HCT116 (cell line): ENCODE measurements around the gene SH3BP1. TPM values are rescaled to one million over a fixed set of nuclear protein-coding genes. Genes with fewer than 3 reads are reported as not detected.

ENCODE experiments used
- ATAC-seq: fragments of 200-7000 bp; cut with Tn5 transposase; 2 replicates; pipeline ENCODE4 v1.9.1; 2020; ENCODE audit warnings: mild to moderate bottlenecking, moderate library complexity
- BruUV-seq: library from RNA; stranded (reverse); fragments of 400-500 nt; replicated peaks from 2 replicates; lab custom pipeline; 2021; lab: Mats Ljungman, UMichigan
- CTCF ChIA-PET: fragments of 300-600 bp; sonication (Branson Sonifier 250); formaldehyde crosslinking; loops from one replicate; lab custom pipeline; 2021; ENCODE audit warnings: antibody characterized with exemption; lab: Charles Lee
- POLR2A ChIA-PET: fragments of 300-600, 350-600 bp; sonication (Branson Sonifier 250); formaldehyde crosslinking; loops from one replicate; lab custom pipeline; 2021; ENCODE audit warnings: antibody characterized with exemption; lab: Charles Lee
- RAD21 ChIA-PET, 2 experiments: fragments of 300-600 bp; sonication (Branson Sonifier 250); formaldehyde crosslinking; loops; one replicate each; lab custom pipeline; 2023; ENCODE audit warnings: low total read pairs in 2 of 2; ENCODE audit not compliant: uncharacterized antibody in 2 of 2, unreplicated experiment in 2 of 2, low non-redundant PET in 1 of 2; lab: Charles Lee
- DNase-seq: peaks from one replicate; pipeline ENCODE4 v3.0.0-alpha.2; 2010; ENCODE audit warnings: low read depth, low spot score
- H2AFZ ChIP-seq: fragments of 200-600 bp; shearing (Covaris generic), sonication (generic); 2 replicates; pipeline ENCODE4 v1.6.1; 2017; ENCODE audit warnings: low read depth, mixed run types, mixed read lengths, antibody characterized with exemption, low read length; ENCODE audit not compliant: poor library complexity, severe bottlenecking
- H3K27ac ChIP-seq: 2 replicates; pipeline ENCODE4 v1.5.1; 2012; ENCODE audit warnings: low read depth, low read length
- H3K27me3 ChIP-seq: fragments of 200-600 bp; sonication (generic); 2 replicates; pipeline ENCODE4 v1.6.1; 2016; ENCODE audit warnings: mixed run types, low read length, mixed read lengths; ENCODE audit not compliant: insufficient read depth
- H3K36me3 ChIP-seq, 2 experiments: fragments of 200-500 bp in 1 of 2; fragments of 200-600 bp in 1 of 2; sonication (Bioruptor generic) in 1 of 2; sonication (generic) in 1 of 2; 2 replicates each; pipeline versions ENCODE4 v1.5.1 to v1.6.1; 2014 to 2016; ENCODE audit warnings: low read length in 2 of 2, inconsistent platforms in 1 of 2, mixed read lengths in 1 of 2, mixed run types in 1 of 2; ENCODE audit not compliant: insufficient read depth in 2 of 2, control insufficient read depth in 1 of 2
- H3K4me1 ChIP-seq, 2 experiments: fragments of 200-600 bp in 1 of 2; sonication (generic) in 1 of 2; 2 replicates each; pipeline versions ENCODE4 v1.5.1 to v1.6.1; 2012 to 2017; ENCODE audit warnings: low read length in 2 of 2, inconsistent platforms in 1 of 2, mild to moderate bottlenecking in 1 of 2, mixed read lengths in 1 of 2, mixed run types in 1 of 2, moderate library complexity in 1 of 2; ENCODE audit not compliant: insufficient read depth in 2 of 2, control insufficient read depth in 1 of 2
- H3K4me2 ChIP-seq: fragments of 200-600 bp; sonication (generic); 2 replicates; pipeline ENCODE4 v1.6.1; 2017; ENCODE audit warnings: mixed run types, low read length, mixed read lengths
- H3K4me3 ChIP-seq, 2 experiments: fragments of 200-600 bp in 1 of 2; sonication (generic) in 1 of 2; replicated peaks in 1 of 2; 2 replicates each; pipeline ENCODE4 v1.5.1; 2011 to 2016; ENCODE audit warnings: low read length in 2 of 2, control low read depth in 1 of 2, low read depth in 1 of 2, mild to moderate bottlenecking in 1 of 2, mixed read lengths in 1 of 2, mixed run types in 1 of 2
- H3K79me2 ChIP-seq: fragments of 200-600 bp; sonication (generic); 2 replicates; pipeline ENCODE4 v1.6.1; 2017; ENCODE audit warnings: mild to moderate bottlenecking, mixed run types, low read length, moderate library complexity, mixed read lengths; ENCODE audit not compliant: insufficient read depth
- H3K9ac ChIP-seq: fragments of 200-600 bp; sonication (generic); 2 replicates; pipeline ENCODE4 v1.6.1; 2016; ENCODE audit warnings: low read length, mixed read lengths
- H3K9me2 ChIP-seq: fragments of 200-600 bp; sonication (generic), shearing (Covaris generic); 2 replicates; pipeline ENCODE4 v1.6.1; 2017; ENCODE audit warnings: mixed run types, mild to moderate bottlenecking, moderate library complexity; ENCODE audit not compliant: insufficient read depth
- H3K9me3 ChIP-seq, 2 experiments: fragments of 200-500 bp in 1 of 2; fragments of 200-600 bp in 1 of 2; sonication (Bioruptor generic) in 1 of 2; sonication (generic) in 1 of 2; 2 replicates each; pipeline ENCODE4 v1.6.1; 2014 to 2017; ENCODE audit warnings: low read length in 2 of 2, mixed read lengths in 2 of 2, inconsistent platforms in 1 of 2, low read depth in 1 of 2, mild to moderate bottlenecking in 1 of 2, mixed run types in 1 of 2, moderate library complexity in 1 of 2; ENCODE audit not compliant: control insufficient read depth in 1 of 2, insufficient read depth in 1 of 2
- H4K20me1 ChIP-seq: fragments of 200-600 bp; sonication (generic), shearing (Covaris generic); 2 replicates; pipeline ENCODE4 v1.6.1; 2017; ENCODE audit warnings: mixed run types, mild to moderate bottlenecking, moderate library complexity; ENCODE audit not compliant: insufficient read depth
- ATF3 ChIP-seq: IDR thresholded peaks from 2 replicates; pipeline ENCODE4 v1.6.1; 2012
- CTCF ChIP-seq, 3 experiments: fragments of 200-600 bp in 1 of 3; sonication (generic) in 1 of 3; IDR thresholded peaks in 2 of 3; conservative IDR thresholded peaks in 1 of 3; 2 replicates each; pipeline ENCODE4 v1.5.1; 2012 to 2017; ENCODE audit warnings: low read depth in 2 of 3, low read length in 2 of 3, antibody characterized with exemption in 1 of 3, borderline replicate concordance in 1 of 3, control low read depth in 1 of 3, mild to moderate bottlenecking in 1 of 3, mixed read lengths in 1 of 3, mixed run types in 1 of 3, moderate library complexity in 1 of 3; ENCODE audit not compliant: insufficient read depth in 1 of 3
- EZH2 ChIP-seq: fragments of 200-600 bp; sonication (generic); IDR thresholded peaks from 2 replicates; pipeline ENCODE4 v1.6.1; 2017; ENCODE audit warnings: antibody characterized with exemption, mixed run types
- EZH2phosphoT487 ChIP-seq: fragments of 200-600 bp; IDR thresholded peaks from 2 replicates; pipeline ENCODE4 v1.6.1; 2018; ENCODE audit warnings: antibody characterized with exemption, borderline replicate concordance
- FOSL1 ChIP-seq: IDR thresholded peaks from 2 replicates; pipeline ENCODE4 v1.6.1; 2012; ENCODE audit warnings: low read depth
- JUND ChIP-seq: IDR thresholded peaks from 2 replicates; pipeline ENCODE4 v1.6.1; 2012
- MAX ChIP-seq: IDR thresholded peaks from 2 replicates; pipeline ENCODE4 v1.6.1; 2012
- POLR2A ChIP-seq: IDR thresholded peaks from 2 replicates; pipeline ENCODE4 v1.7.0; 2011; ENCODE audit warnings: borderline replicate concordance; ENCODE audit not compliant: insufficient read depth, insufficient read length; ENCODE audit errors: extremely low read depth
- RAD21 ChIP-seq: IDR thresholded peaks from 2 replicates; pipeline ENCODE4 v1.6.1; 2012; ENCODE audit warnings: low read depth, mild to moderate bottlenecking
- SIN3A ChIP-seq: IDR thresholded peaks from 2 replicates; pipeline ENCODE4 v1.6.1; 2012; ENCODE audit warnings: low read depth
- SRF ChIP-seq: IDR thresholded peaks from 2 replicates; pipeline ENCODE4 v1.6.1; 2012; ENCODE audit warnings: low read depth
- TCF7L2 ChIP-seq: IDR thresholded peaks from 2 replicates; pipeline ENCODE4 v1.7.0; 2011; ENCODE audit warnings: borderline replicate concordance, inconsistent platforms; ENCODE audit not compliant: insufficient read depth, insufficient read length; ENCODE audit errors: extremely low read depth
- ZBTB33 ChIP-seq: IDR thresholded peaks from 2 replicates; pipeline ENCODE4 v1.6.1; 2011; ENCODE audit warnings: mild to moderate bottlenecking, low read length, moderate library complexity; ENCODE audit not compliant: insufficient replicate concordance; ENCODE audit errors: extremely low read depth
- ZFX ChIP-seq: fragments of 450-650 bp; IDR thresholded peaks from 2 replicates; pipeline ENCODE4 v1.6.1; 2017
- intact Hi-C: fragments of 100-400 bp; cut with micrococcal nuclease; formaldehyde crosslinking; loops from 2 replicates; pipeline ENCODE4 v1.10.0; 2022
- total RNA-seq: library from RNA; stranded (reverse); gene quantifications from one replicate; pipeline ENCODE4 v1.2.1, GENCODE V29; 2021; ENCODE audit not compliant: unreplicated experiment

SH3BP1 gene
- total RNA-seq, 1 experiment from 2014 or later = 48.4 TPM

GRCh38 chr22:37659897-37660708, 20.6 kb downstream of the SH3BP1 start:
- Histone ChIP-seq H3K79me2 (peaks cover 54% of the 10 kb centered on the region), H3K27ac (no peak overlapping the region; the same call in 1 of the 2 replicates), H3K36me3 (peaks cover 2 to 11% of the 10 kb centered on the region in 2 experiments; a peak in 1 of 4 replicates), H2AFZ (no peak overlapping the region), H3K4me1 (peaks cover 11 to 30% of the 10 kb centered on the region in 2 experiments; a peak in 3 of 4 replicates), H3K4me2 (peak overlapping the region; percentile 97), H3K9ac (peak overlapping the region; percentile 88), H4K20me1 (no peaks in the 10 kb centered on the region), H3K9me3 (no peaks in the 10 kb centered on the region), H3K4me3 (peak overlapping the region; percentile 86 to 93), H3K9me2 (no peaks in the 10 kb centered on the region), H3K27me3 (no peaks in the 10 kb centered on the region)
- ChIA-PET RAD21 (no interaction called here), POLR2A (interaction anchor here (3.6 kb wide), 1 partner anchor 15 kb away, joined by 71 read pairs; the partner anchor contains the start of gene LGALS1), CTCF (interaction anchor here (2.2 kb wide), 1 partner anchor 22 kb away, joined by 11 read pairs; no protein-coding TSS in a partner anchor)
- ATAC-seq = no peak
- BruUV-seq = TSS peak; percentile 67
- intact Hi-C loops = no loop called here
- TF ChIP-seq JUND = no peak
- TF ChIP-seq FOSL1 = no peak
- DNase-seq = no peak

- no peaks in the 10 kb centered on the region for H4K20me1 ChIP-seq
- ChIA-PET CTCF (interaction anchor here (1.4 to 2.2 kb wide), 2 partner anchors 21 to 131 kb away, joined by 4 to 11 read pairs; no protein-coding TSS in a partner anchor), POLR2A (interaction anchor here (4.5 kb wide), 1 partner anchor 15 kb away, joined by 23 read pairs; the partner anchor contains the start of gene LGALS1), RAD21 (no interaction called here)
- intact Hi-C loops = no loop called here
- no peak overlapping the region for H3K4me3 ChIP-seq
- H3K4me1 ChIP-seq = peaks cover 11 to 30% of the 10 kb centered on the region in 2 experiments; a peak in 3 of 4 replicates
- H3K27me3 ChIP-seq = no peaks in the 10 kb centered on the region
- DNase-seq (no peak), ATAC-seq (no peak)
- H3K36me3 ChIP-seq = peaks cover 4 to 15% of the 10 kb centered on the region in 2 experiments; a peak in 1 of 4 replicates
- H3K9me3 ChIP-seq = no peaks in the 10 kb centered on the region
- H3K9me2 ChIP-seq = no peaks in the 10 kb centered on the region
- no peak overlapping the region; the same call in 1 of the 2 replicates for H3K27ac ChIP-seq
- H2AFZ ChIP-seq = no peak overlapping the region
- H3K9ac ChIP-seq = no peak overlapping the region
- peak overlapping the region; percentile 97 for H3K4me2 ChIP-seq
- no TSS peak for BruUV-seq
- H3K79me2 ChIP-seq = peaks cover 55% of the 10 kb centered on the region
- TF ChIP-seq EZH2 = no peak
- no peak for TF ChIP-seq TCF7L2
- TF ChIP-seq SIN3A = no peak
- TF ChIP-seq ATF3 = no peak
- TF ChIP-seq SRF = no peak
- no peak for TF ChIP-seq CTCF (IDR thresholded peaks at IDR 0.05 in 2 of 3, conservative IDR thresholded peaks at IDR 0.05 in 1 of 3; ENCODE audit: borderline replicate concordance in 1 of 3, insufficient read depth in 1 of 3, low read depth in 2 of 3, low read length in 2 of 3)
- no peak for TF ChIP-seq MAX
- TF ChIP-seq POLR2A = no peak
- no peak for TF ChIP-seq EZH2phosphoT487
- no peak for TF ChIP-seq ZBTB33
- no peak for TF ChIP-seq ZFX
- no peak for TF ChIP-seq JUND
- TF ChIP-seq RAD21 = no peak
Observed at GRCh38 chr22:37660709-37661045, 21.2 kb downstream of the SH3BP1 start.
